ENCODE results near the gene AP2A1.

The AP2A1 gene

DNA sequence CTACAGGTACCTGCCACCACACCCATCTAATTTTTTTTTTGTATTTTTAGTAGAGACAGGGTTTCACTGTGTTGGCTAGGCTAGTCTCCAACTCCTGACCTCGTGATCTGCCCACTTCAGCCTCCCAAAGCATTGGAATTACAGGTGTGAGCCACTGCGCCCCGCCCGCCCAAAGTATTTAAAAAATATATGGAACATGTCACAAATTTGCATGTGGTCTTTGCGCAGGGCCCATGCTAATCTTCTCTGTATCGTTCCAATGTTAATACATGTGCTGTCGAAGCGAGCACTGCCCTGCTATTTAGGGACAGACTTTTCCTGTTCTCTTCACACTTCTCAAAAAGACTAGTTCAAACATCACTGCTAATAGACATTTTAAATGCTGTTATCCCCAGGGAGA is 2.5 kb upstream of the AP2A1 start:
- TF ChIP-seq CTCF (IDR thresholded peaks at IDR 0.05; ENCODE audit: insufficient read depth, missing control alignments) = no peak
- FAIRE-seq (no peak), DNase-seq (ENCODE audit: insufficient read length, low spot score) (no peak)

- DNase-seq (ENCODE audit: insufficient read length, low spot score) = peak; percentile 91
- TF ChIP-seq CTCF (IDR thresholded peaks at IDR 0.05; ENCODE audit: insufficient read depth, missing control alignments) = no peak
Observed at GRCh38 chr19:49766007-49766929, 533 bp upstream of the AP2A1 start.

DNA sequence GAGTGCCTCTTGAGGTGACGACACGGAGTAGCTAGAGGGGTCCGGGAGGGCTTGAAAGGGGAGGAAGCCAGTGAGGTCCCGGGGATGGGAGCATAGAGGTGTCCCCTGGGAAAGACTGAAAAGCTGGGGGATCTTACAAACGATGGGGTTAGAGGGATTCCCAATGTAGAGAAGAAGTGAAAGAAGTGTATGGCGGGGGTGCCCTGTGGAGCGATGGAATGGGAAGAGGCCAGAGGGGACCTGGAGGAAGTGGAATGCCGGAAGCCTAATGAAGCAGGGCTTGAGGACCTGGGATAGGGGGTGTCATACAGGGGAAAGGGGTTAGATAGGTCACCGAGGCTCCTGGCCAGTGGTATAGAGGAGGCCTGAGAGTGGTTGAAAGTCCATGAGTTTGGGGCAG is 580 bp downstream of the AP2A1 start:
- DNase-seq (ENCODE audit: insufficient read length, low spot score) (no peak), FAIRE-seq (no peak)
- TF ChIP-seq CTCF (IDR thresholded peaks at IDR 0.05; ENCODE audit: insufficient read depth, missing control alignments) = no peak

More at GRCh38 chr19:49766007-49766929, 533 bp upstream of the AP2A1 start:
- FAIRE-seq = no peak

- TF ChIP-seq CTCF (IDR thresholded peaks at IDR 0.05; ENCODE audit: insufficient read depth, missing control alignments) = no peak
- DNase-seq (ENCODE audit: insufficient read length, low spot score) (no peak), FAIRE-seq (no peak)
Observed at GRCh38 chr19:49767967-49768581, 1.3 kb downstream of the AP2A1 start.

GRCh38 chr19:49770529-49770928 is 3.7 kb downstream of the AP2A1 start:
- TF ChIP-seq CTCF (IDR thresholded peaks at IDR 0.05; ENCODE audit: insufficient read depth, missing control alignments) = no peak
- FAIRE-seq (no peak), DNase-seq (ENCODE audit: insufficient read length, low spot score) (no peak)

DNA sequence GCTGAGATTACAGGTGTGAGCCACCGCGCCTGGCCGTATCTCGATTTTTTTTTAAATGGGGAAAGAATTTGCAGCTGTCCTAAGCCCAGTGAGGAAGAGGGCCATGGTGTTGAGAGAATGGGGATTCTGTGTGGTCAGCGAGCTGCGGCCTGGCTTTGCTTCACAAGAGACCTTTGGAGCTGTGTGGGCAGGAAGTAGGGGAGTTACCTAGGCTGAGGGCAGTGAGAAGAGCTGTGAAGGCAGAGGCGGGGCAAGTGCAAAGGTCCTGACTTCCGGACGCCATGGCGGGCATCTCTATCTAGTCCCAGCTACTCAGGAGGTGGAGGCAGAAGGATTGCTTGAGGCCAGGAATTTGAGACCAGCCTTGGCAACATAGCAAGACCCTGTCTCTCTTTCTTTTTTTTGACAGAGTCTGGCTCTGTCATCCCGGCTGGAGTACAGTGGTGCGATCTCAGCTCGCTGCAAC is 4.9 kb downstream of the AP2A1 start:
- TF ChIP-seq CTCF (IDR thresholded peaks at IDR 0.05; ENCODE audit: insufficient read depth, missing control alignments) = no peak
- FAIRE-seq = no peak
- DNase-seq (ENCODE audit: insufficient read length, low spot score) = no peak
